Uterus (tissue), 2 donors: ENCODE results near the gene OFD1.

ENCODE experiments used
- CTCF ChIP-seq, 4 experiments: fragments of 200-600 bp in 2 of 4; fragments of 450-650 bp in 2 of 4; sonication (generic) in 2 of 4; IDR thresholded peaks; one replicate each; pipeline ENCODE4 v1.5.1; 2016 to 2019; ENCODE audit warnings: antibody characterized with exemption in 4 of 4, mild to moderate bottlenecking in 2 of 4, moderate library complexity in 1 of 4
- POLR2A ChIP-seq, 2 donors: fragments of 450-650 bp; IDR thresholded peaks; one replicate each; pipeline ENCODE4 v1.6.1; 2016; ENCODE audit warnings: antibody characterized with exemption in 2 of 2, mild to moderate bottlenecking in 1 of 2, moderate library complexity in 1 of 2

GRCh38 chrX:13732246-13733067, 2.1 kb upstream of the OFD1 start:
- TF ChIP-seq POLR2A (IDR thresholded peaks at IDR 0.05) = no peak
- no peak for TF ChIP-seq CTCF (IDR thresholded peaks at IDR 0.05)
